ENCODE results near the gene BIN1.

Gene BIN1

GRCh38 chr2:127090281-127091120 is 16.5 kb downstream of the BIN1 start:
- no peak for DNase-seq (ENCODE audit: low read depth)

GRCh38 chr2:127089478-127090235 is 17.3 kb downstream of the BIN1 start:
- DNase-seq (ENCODE audit: low read depth), result no peak

GRCh38 chr2:127088706-127089105 is 18.2 kb downstream of the BIN1 start:
- no peak for DNase-seq (ENCODE audit: low read depth)

- no peak for DNase-seq (ENCODE audit: low read depth)
Measured at GRCh38 chr2:127087791-127088495, 19.0 kb downstream of the BIN1 start.

- DNase-seq (ENCODE audit: low read depth), result no peak
Measured at GRCh38 chr2:127086990-127087790, 19.8 kb downstream of the BIN1 start.

GRCh38 chr2:127085317-127085681 is 21.7 kb downstream of the BIN1 start:
- no peak for DNase-seq (ENCODE audit: low read depth)

GRCh38 chr2:127084611-127085316 is 22.2 kb downstream of the BIN1 start:
- no peak for DNase-seq (ENCODE audit: low read depth)

- peak; percentile 93 for DNase-seq (ENCODE audit: low read depth)
Measured at GRCh38 chr2:127083819-127084503, 23.0 kb downstream of the BIN1 start.

GRCh38 chr2:127082974-127083373 is 24.0 kb downstream of the BIN1 start:
- DNase-seq (ENCODE audit: low read depth), result no peak

GRCh38 chr2:127081826-127082633 is 24.9 kb downstream of the BIN1 start:
- DNase-seq (ENCODE audit: low read depth), result no peak

- DNase-seq (ENCODE audit: low read depth), result no peak
Measured at GRCh38 chr2:127080938-127081755, 25.8 kb downstream of the BIN1 start.

- no peak for DNase-seq (ENCODE audit: low read depth)
Measured at GRCh38 chr2:127080226-127080937, 26.6 kb downstream of the BIN1 start.

GRCh38 chr2:127079358-127079920 is 27.5 kb downstream of the BIN1 start:
- DNase-seq (ENCODE audit: low read depth), result no peak

GRCh38 chr2:127078666-127079270 is 28.2 kb downstream of the BIN1 start:
- DNase-seq (ENCODE audit: low read depth), result no peak

- no peak for DNase-seq (ENCODE audit: low read depth)
Measured at GRCh38 chr2:127078028-127078427, 28.9 kb downstream of the BIN1 start.

- DNase-seq (ENCODE audit: low read depth), result no peak
Measured at GRCh38 chr2:127076924-127077323, 30.0 kb downstream of the BIN1 start.

- no peak for DNase-seq (ENCODE audit: low read depth)
Measured at GRCh38 chr2:127076290-127076689, 30.7 kb downstream of the BIN1 start.
